ENCODE measurements around the gene SLC38A9.

SLC38A9 gene

GRCh38 chr5:55625913-55626312, 86.2 kb downstream of the SLC38A9 start:
- TF ChIP-seq, protein P1, sequence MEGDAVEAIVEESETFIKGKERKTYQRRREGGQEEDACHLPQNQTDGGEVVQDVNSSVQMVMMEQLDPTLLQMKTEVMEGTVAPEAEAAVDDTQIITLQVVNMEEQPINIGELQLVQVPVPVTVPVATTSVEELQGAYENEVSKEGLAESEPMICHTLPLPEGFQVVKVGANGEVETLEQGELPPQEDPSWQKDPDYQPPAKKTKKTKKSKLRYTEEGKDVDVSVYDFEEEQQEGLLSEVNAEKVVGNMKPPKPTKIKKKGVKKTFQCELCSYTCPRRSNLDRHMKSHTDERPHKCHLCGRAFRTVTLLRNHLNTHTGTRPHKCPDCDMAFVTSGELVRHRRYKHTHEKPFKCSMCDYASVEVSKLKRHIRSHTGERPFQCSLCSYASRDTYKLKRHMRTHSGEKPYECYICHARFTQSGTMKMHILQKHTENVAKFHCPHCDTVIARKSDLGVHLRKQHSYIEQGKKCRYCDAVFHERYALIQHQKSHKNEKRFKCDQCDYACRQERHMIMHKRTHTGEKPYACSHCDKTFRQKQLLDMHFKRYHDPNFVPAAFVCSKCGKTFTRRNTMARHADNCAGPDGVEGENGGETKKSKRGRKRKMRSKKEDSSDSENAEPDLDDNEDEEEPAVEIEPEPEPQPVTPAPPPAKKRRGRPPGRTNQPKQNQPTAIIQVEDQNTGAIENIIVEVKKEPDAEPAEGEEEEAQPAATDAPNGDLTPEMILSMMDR (IDR thresholded peaks at IDR 0.05), result no peak
- H3K27ac ChIP-seq, result no peak overlapping the region
- H3K9me3 ChIP-seq, result no peaks in the 10 kb centered on the region
- H3K4me1 ChIP-seq (ENCODE audit: control insufficient read depth in 1 of 2, insufficient read depth in 1 of 2, low read depth in 1 of 2, low read length in 1 of 2), result peaks cover 8 to 9% of the 10 kb centered on the region in 2 experiments
- H3K27me3 ChIP-seq, result no peaks in the 10 kb centered on the region
- H3K4me3 ChIP-seq (ENCODE audit: low read depth in 1 of 2, low read length in 1 of 2), result no peak overlapping the region
- H3K36me3 ChIP-seq, result no peaks in the 10 kb centered on the region

GRCh38 chr5:55625589-55625909, 86.6 kb downstream of the SLC38A9 start:
- Histone ChIP-seq H3K27me3 (no peaks in the 10 kb centered on the region), H3K4me1 (ENCODE audit: control insufficient read depth in 1 of 2, insufficient read depth in 1 of 2, low read depth in 1 of 2, low read length in 1 of 2) (peaks cover 11 to 12% of the 10 kb centered on the region in 2 experiments), H3K27ac (no peak overlapping the region), H3K36me3 (no peaks in the 10 kb centered on the region), H3K4me3 (ENCODE audit: low read depth in 1 of 2, low read length in 1 of 2) (no peak overlapping the region), H3K9me3 (no peaks in the 10 kb centered on the region)
- TF ChIP-seq, protein P1 (IDR thresholded peaks at IDR 0.05), result no peak

DNA sequence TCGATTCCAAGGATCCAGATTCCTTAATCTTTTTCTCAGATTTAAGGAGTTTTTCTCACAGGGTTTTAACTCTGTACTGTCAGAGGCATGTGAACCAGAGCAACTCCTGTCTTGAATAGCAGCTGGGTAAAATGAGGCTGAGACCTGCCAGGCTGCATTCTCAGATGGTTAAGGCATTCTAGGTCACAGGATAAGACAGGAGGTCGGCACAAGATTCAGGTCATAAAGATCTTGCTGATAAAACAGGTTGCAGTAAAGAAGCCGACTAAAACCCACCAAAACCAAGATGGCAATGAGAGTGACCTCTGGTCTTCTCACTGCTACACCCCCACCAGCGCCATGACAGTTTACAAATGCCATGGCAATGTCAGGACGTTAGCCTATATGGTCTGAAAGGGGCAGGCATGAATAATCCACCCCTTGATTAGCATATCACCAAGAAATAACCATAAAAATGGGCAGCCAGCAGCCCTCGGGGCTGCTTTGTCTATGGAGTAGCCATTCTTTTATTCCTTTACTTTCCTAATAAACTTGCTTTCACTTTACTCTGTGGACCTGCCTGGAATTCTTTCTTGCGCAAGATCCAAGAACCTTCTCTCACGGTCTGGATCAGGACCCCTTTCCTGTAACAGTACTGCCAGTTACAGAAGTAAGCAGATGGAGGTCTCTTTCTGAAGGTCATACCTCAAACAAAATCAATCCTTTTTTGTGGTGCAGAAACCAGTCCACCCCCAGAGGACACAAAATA, 87.1 kb downstream of the SLC38A9 start:
- no peak overlapping the region for H3K4me3 ChIP-seq (ENCODE audit: low read depth in 1 of 2, low read length in 1 of 2)
- H3K9me3 ChIP-seq, result no peaks in the 10 kb centered on the region
- H3K4me1 ChIP-seq (ENCODE audit: control insufficient read depth in 1 of 2, insufficient read depth in 1 of 2, low read depth in 1 of 2, low read length in 1 of 2), result peaks cover 14 to 17% of the 10 kb centered on the region in 2 experiments
- TF ChIP-seq, protein P1 (IDR thresholded peaks at IDR 0.05), result no peak
- H3K27me3 ChIP-seq, result no peaks in the 10 kb centered on the region
- no peaks in the 10 kb centered on the region for H3K36me3 ChIP-seq
- no peak overlapping the region for H3K27ac ChIP-seq

GRCh38 chr5:55623789-55624188, 88.3 kb downstream of the SLC38A9 start:
- Histone ChIP-seq H3K4me3 (ENCODE audit: low read depth in 1 of 2, low read length in 1 of 2) (no peak overlapping the region), H3K9me3 (no peaks in the 10 kb centered on the region), H3K27ac (no peak overlapping the region), H3K4me1 (ENCODE audit: control insufficient read depth in 1 of 2, insufficient read depth in 1 of 2, low read depth in 1 of 2, low read length in 1 of 2) (peaks cover 14 to 17% of the 10 kb centered on the region in 2 experiments), H3K36me3 (no peaks in the 10 kb centered on the region), H3K27me3 (no peaks in the 10 kb centered on the region)
- TF ChIP-seq, protein P1 (IDR thresholded peaks at IDR 0.05), result no peak

DNA sequence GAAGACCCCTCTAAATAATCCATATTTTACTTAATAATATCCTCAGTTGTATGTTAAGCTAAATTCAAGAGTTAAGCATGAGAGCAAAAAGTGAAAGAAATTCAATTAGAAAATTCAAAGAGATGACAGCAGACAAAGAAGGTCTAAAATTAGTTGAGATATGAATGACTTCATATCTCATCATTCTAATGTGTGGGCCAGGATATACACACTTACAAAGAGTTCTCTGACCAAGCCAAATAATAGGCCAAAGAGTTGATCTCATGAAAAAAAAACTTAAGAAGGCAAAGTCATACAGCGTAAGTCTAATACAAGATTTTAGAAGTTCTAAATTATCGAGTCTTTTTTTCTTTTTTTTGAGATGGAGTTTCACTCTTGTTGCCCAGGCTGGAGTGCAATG, 89.7 kb downstream of the SLC38A9 start:
- no peak overlapping the region for H3K4me3 ChIP-seq (ENCODE audit: low read depth in 1 of 2, low read length in 1 of 2)
- H3K9me3 ChIP-seq, result no peaks in the 10 kb centered on the region
- no peaks in the 10 kb centered on the region for H3K27me3 ChIP-seq
- TF ChIP-seq, protein P1 (IDR thresholded peaks at IDR 0.05), result no peak
- no peak overlapping the region for H3K27ac ChIP-seq
- peaks cover 14 to 17% of the 10 kb centered on the region in 2 experiments for H3K4me1 ChIP-seq (ENCODE audit: control insufficient read depth in 1 of 2, insufficient read depth in 1 of 2, low read depth in 1 of 2, low read length in 1 of 2)
- no peaks in the 10 kb centered on the region for H3K36me3 ChIP-seq

All from neutrophil (primary cell).